Tibial artery (tissue), 4 donors: ENCODE measurements around the gene MTFMT.

Source experiments
- DNase-seq, 2 donors: peaks; one replicate each; pipeline ENCODE4 v3.0.0-alpha.2; 2019
- H3K27ac ChIP-seq, 2 donors: fragments of 200-600 bp; sonication (generic) in 1 of 2; 1 replicate in 1 of 2; 2 replicates in 1 of 2; pipeline ENCODE4 v1.5.1; 2018 to 2019; ENCODE audit warnings: mild to moderate bottlenecking in 1 of 2
- H3K27me3 ChIP-seq, 2 donors: fragments of 200-600 bp; sonication (generic) in 1 of 2; one replicate each; pipeline versions ENCODE4 v1.5.1 to v1.6.0; 2016 to 2019
- H3K36me3 ChIP-seq, 3 donors: fragments of 200-600 bp; sonication (generic) in 2 of 3; one replicate each; pipeline ENCODE4 v1.5.1; 2016 to 2019; ENCODE audit warnings: mild to moderate bottlenecking in 2 of 3
- H3K4me1 ChIP-seq, 4 donors: fragments of 200-600 bp; sonication (generic) in 2 of 4; 1 replicate in 3 of 4; 2 replicates in 1 of 4; pipeline ENCODE4 v1.5.1; 2016 to 2019
- H3K4me3 ChIP-seq, 2 donors: fragments of 200-600 bp; sonication (generic) in 1 of 2; 1 replicate in 1 of 2; 2 replicates in 1 of 2; pipeline ENCODE4 v1.5.1; 2018 to 2019; ENCODE audit warnings: mild to moderate bottlenecking in 2 of 2
- H3K9me3 ChIP-seq, 3 donors: fragments of 200-600 bp; sonication (generic) in 1 of 3; one replicate each; pipeline ENCODE4 v1.5.1; 2016 to 2019
- intact Hi-C: fragments of 100-400 bp; cut with DNase I; formaldehyde crosslinking; loops from one replicate; pipeline ENCODE4 v1.15.0; 2023; ENCODE audit warnings: low total_unique reads
- TF ChIP-seq, protein P1 (sequence below), 2 experiments: fragments of 200-600 bp in 1 of 2; fragments of 450-650 bp in 1 of 2; IDR thresholded peaks; one replicate each; pipeline ENCODE4 v1.5.1; 2017 to 2019; ENCODE audit warnings: antibody characterized with exemption in 2 of 2, mild to moderate bottlenecking in 1 of 2, moderate library complexity in 1 of 2

The MTFMT gene

DNA sequence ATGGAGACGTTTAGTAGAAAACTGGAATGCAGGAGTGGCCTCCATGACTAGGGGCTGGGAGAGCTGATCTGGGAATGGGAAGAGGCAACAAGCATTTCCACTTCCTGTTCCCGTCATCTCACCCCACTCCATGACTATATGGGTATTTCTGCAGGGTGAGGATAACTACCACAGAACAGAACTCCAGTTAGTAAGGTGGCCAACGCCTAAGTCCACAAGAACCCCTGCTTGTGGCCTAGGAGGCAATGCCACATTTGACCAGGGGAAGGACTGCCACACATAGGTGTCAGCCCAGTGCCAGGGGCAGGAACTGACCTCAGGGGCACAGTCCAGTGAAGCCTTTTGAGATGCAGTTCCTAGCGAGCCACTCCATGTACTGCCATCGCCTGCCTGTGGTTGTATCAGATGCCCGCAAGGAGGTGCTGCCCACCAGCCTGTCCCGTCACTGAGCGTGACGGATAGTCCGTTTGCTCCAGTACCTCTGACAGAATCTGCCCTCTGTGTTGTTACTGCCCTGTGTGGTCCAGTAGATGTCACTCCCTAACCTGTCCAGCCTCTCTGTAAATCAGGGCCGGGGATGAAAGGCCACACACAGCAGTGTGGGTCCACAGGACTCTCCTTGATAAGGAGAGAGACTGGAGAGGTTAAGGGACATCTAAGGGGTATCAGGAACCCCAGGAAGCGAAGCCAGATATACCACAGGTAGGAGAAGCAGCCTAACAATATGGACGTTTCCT lies 3.5 kb upstream of the MTFMT start:
- DNase-seq, result peak; percentile 47 to 86
- Histone ChIP-seq H3K4me3 (no peak overlapping the region), H3K27ac (no peak overlapping the region), H3K4me1 (peaks cover 0 to 19% (median 9%) of the 10 kb centered on the region in 4 donors), H3K9me3 (no peaks in the 10 kb centered on the region), H3K36me3 (no peaks in the 10 kb centered on the region), H3K27me3 (no peaks in the 10 kb centered on the region)
- TF ChIP-seq, protein P1, sequence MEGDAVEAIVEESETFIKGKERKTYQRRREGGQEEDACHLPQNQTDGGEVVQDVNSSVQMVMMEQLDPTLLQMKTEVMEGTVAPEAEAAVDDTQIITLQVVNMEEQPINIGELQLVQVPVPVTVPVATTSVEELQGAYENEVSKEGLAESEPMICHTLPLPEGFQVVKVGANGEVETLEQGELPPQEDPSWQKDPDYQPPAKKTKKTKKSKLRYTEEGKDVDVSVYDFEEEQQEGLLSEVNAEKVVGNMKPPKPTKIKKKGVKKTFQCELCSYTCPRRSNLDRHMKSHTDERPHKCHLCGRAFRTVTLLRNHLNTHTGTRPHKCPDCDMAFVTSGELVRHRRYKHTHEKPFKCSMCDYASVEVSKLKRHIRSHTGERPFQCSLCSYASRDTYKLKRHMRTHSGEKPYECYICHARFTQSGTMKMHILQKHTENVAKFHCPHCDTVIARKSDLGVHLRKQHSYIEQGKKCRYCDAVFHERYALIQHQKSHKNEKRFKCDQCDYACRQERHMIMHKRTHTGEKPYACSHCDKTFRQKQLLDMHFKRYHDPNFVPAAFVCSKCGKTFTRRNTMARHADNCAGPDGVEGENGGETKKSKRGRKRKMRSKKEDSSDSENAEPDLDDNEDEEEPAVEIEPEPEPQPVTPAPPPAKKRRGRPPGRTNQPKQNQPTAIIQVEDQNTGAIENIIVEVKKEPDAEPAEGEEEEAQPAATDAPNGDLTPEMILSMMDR (IDR thresholded peaks at IDR 0.05), result peak; percentile 79 to 85
- intact Hi-C loops, result loop anchor here (2.0 to 10.0 kb wide), 2 partner anchors 70 to 272 kb away; partner anchors contain the start of gene RNU5B-1

DNA sequence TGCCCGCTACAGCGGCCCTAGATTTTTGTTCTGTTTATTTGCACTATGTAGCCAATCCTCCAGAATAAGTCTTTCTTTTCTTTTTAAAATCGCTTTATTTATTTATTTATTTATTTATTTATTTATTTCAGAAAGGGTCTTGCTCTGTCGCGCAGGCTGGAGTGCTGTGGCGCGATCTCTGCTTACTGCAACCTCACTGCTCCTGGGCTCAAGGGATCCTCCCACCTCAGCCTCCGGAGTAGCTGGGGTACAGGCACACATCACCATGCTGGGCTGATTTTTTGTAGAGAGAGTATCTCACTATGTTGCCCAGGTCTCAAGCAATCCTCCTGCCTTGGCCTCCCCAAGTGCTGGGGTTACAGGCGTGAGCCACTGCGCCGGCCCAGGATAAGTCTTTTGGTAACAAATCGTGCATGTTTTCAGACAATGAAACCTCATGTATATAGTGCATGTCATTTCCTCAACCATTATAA lies 333 bp upstream of the MTFMT start:
- Histone ChIP-seq H3K4me1 (peaks cover 0 to 40% (median 11%) of the 10 kb centered on the region in 4 donors), H3K27ac (peak overlapping the region; percentile 83 to 85), H3K27me3 (no peaks in the 10 kb centered on the region), H3K4me3 (peak overlapping the region; percentile 87 to 93), H3K36me3 (peaks cover 0 to 17% (median 6%) of the 10 kb centered on the region in 3 donors), H3K9me3 (no peaks in the 10 kb centered on the region)
- DNase-seq, result no peak
- TF ChIP-seq, protein P1 (IDR thresholded peaks at IDR 0.05), result no peak
- intact Hi-C loops, result loop anchor here (10.0 kb wide), 2 partner anchors 245 to 275 kb away; partner anchors contain the start of gene RNU5B-1

DNA sequence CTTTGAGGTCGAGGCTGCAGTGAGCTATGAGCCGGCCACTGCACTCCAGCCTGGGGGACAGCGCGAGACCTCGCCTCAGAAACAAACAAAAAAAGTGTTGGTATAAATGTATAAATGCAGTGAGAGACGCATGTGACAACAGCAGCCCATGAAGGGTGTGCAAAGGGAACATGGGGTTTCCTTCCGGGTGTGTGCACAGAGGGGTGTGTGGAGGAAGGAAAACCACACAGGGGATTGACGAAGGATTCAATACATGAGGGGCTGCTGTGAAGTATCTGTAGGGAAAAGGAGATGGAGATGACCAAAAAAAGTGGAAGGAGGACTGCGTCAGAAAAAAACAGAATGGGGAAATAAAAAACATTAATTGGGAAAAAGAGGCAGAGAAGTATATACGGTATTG lies 1.1 kb downstream of the MTFMT start:
- Histone ChIP-seq H3K4me1 (peaks cover 0 to 34% (median 8%) of the 10 kb centered on the region in 4 donors), H3K9me3 (no peaks in the 10 kb centered on the region), H3K27me3 (no peaks in the 10 kb centered on the region), H3K27ac (peak overlapping the region; percentile 83 to 85), H3K4me3 (peak overlapping the region; percentile 87 to 93), H3K36me3 (peaks cover 4 to 27% (median 12%) of the 10 kb centered on the region in 3 donors)
- TF ChIP-seq, protein P1 (IDR thresholded peaks at IDR 0.05), result no peak
- intact Hi-C loops, result loop anchor here (10.0 kb wide), 1 partner anchor 246 kb away; no protein-coding TSS in a partner anchor
- DNase-seq, result no peak

DNA sequence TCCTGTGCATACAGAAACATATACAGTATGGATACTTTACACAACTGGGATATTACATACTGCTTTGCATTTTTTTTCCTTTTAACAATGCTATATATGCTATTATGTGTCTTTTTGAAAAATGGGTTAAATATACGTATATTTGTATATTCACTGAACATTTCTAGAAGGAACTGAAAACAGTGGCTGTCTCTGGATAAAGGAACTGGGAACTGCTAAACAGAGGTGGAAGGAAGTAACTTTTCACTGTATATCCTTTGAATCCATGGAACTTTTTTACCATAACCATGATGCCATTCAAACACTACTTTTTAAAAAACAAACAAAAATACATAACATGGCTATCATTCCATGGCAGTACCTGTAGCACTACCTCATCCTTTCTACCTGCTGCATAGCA lies 1.8 kb downstream of the MTFMT start:
- no peak overlapping the region for H3K4me3 ChIP-seq
- peak overlapping the region in 1 of 2 donors; percentile 85 for H3K27ac ChIP-seq

DNA sequence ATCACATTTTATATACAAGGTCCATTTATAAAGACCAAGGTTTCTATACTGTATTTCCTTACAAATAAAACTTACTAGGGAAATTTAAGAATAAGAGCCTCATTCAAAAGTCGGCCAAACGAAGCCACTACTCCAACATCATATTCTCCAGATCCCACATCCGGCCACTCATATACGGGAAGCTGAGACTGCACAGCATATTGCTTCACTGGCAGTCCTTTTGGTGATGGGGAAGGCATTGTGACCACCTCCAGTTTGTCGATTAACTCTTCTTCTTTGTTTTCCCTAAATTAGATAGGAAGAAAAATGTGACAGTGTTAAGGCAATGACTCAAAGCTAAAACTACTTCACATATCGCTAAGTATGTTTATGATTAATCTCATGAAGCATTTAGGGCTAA lies 2.7 kb downstream of the MTFMT start:
- Histone ChIP-seq H3K4me1 (peaks cover 0 to 31% (median 5%) of the 10 kb centered on the region in 4 donors), H3K27me3 (no peaks in the 10 kb centered on the region), H3K36me3 (peaks cover 9 to 39% (median 19%) of the 10 kb centered on the region in 3 donors), H3K27ac (no peak overlapping the region), H3K9me3 (no peaks in the 10 kb centered on the region), H3K4me3 (no peak overlapping the region)
- TF ChIP-seq, protein P1 (IDR thresholded peaks at IDR 0.05), result no peak
- intact Hi-C loops, result loop anchor here (10.0 kb wide), 1 partner anchor 248 kb away; no protein-coding TSS in a partner anchor
- no peak for DNase-seq

More for the DNA sequence above, 1.8 kb downstream of the MTFMT start:
- Histone ChIP-seq H3K9me3 (no peaks in the 10 kb centered on the region), H3K36me3 (peaks cover 5 to 33% (median 13%) of the 10 kb centered on the region in 3 donors), H3K4me1 (peaks cover 0 to 31% (median 5%) of the 10 kb centered on the region in 4 donors), H3K27me3 (no peaks in the 10 kb centered on the region)
- no peak for DNase-seq
- TF ChIP-seq, protein P1 (IDR thresholded peaks at IDR 0.05), result no peak
- intact Hi-C loops, result loop anchor here (10.0 kb wide), 1 partner anchor 247 kb away; no protein-coding TSS in a partner anchor
